ENCODE results near the gene INPP5A.
"Not testable (repeated sequence)": the region's sequence is repeated elsewhere in the genome, so short reads cannot be mapped to it uniquely, and the experiment has no call there.

The INPP5A gene

GRCh38 chr10:132811891-132812481 lies 274.4 kb downstream of the INPP5A start:
- DNase-seq: no peak

- DNase-seq: no peak
These were observed 274.9 kb downstream of the INPP5A start for GRCh38 chr10:132812520-132812919.

DNA sequence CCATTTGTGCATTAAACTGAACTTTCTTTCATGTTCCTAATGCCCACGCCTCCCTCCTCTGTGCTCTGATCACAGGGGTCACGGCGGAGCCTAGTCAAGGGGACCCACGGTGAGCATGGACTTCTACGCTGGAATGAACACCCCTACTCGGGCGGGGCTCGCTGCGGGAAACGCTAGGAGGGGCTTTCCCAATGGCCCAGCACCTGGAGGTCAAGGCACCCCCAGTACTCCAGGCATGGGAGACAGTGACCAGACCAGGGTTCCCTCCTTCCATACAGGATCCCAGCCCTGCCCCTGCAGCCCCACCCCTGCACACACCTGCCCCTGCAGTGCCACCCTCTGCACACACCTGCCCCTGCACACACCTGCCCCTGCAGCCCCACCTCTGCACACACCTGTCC lies 275.4 kb downstream of the INPP5A start:
- no peak for DNase-seq

DNA sequence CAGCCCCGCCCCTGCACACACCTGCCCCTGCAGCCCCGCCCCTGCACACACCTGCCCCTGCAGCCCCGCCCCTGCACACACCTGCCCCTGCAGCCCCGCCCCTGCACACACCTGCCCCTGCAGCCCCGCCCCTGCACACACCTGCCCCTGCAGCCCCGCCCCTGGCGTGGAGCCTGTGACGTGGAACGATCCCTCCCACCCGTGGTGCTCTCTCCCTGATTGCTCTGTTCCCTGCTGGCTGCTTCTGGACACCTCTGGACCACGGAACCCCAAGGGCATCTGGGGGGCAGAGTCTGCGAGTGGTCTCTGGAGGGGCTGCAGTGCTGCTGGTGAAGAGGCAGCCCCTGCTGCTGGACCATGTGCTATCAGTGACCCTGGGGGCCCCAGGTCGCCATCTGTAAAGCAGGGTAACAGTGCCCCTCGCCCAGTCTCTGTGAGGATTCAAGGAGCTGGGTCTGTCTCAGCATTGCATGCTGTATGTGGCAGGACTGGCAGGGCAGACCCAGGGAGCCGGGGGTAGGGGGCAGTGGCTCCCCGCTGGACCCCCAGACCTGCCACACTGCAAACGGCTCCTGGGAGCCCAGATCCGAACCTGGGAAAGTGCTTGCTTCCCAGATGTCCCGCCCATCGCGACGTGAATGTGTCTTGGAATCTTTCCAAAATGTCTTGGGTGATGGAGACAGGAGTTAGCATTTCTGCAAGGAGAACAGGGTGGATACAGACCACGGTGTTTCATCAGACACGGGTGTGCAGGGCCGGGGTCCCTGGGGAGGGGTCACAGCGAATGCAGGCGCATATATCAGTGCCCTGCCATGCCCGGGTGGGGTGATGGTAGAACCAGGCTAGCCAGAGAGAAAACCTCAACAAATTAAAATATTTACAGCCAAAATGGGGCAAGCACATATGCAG lies 276.2 kb downstream of the INPP5A start:
- DNase-seq: no peak

DNA sequence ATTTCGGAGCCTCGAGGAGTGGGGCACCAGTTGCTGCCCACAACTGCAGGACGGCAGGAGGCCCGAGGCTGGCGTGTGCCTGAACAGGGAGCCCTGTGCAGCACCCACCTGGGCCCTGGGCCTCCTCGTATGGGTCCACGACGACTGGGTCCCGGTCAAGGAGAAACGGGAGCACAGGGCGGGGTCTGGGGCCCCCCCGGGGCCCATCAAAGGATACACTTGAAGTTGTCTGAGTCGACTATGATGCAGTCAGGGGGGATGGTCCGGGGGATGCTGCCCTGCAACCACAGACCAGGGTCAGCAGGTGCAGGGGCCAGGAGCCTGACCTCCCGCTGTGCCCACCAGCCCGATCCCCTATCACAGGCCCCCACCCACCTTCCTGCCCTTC lies 276.9 kb downstream of the INPP5A start:
- no peak for DNase-seq

DNA sequence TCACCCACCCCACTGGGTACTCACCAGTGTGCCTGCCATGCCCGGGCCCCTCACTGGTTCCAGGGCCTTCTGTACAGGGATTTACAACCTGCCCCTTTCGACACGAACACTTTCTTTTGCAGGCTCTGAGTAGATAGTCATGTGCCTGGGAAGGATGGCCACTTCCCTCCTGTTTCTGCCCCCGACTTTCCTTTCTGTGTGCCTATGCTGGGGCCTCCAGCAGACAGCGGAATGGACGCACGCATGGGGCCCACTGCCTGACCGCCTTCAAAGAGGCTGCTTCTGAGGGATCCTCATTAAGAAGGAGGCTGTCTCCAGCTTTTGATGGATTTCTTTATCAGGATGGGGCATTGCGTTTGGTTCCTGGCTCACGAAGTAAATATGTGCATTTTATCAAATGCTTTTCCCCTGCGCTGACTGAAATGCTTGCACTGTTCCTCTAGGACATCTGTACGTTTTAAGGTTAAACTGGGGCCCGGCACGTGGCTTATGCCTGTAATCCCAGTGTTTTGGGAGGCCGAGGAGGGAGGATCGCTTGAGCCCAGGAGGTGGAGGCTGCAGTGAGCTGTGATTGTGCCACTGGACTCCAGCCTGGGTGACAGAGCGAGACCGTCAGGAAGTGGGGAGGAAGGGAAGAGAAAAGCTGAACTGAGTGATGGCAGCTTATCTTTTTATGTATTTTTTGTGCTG lies 277.7 kb downstream of the INPP5A start:
- DNase-seq: no peak

- no peak for DNase-seq
These were observed 279.1 kb downstream of the INPP5A start for GRCh38 chr10:132816718-132817117.

- no peak for DNase-seq
These were observed 280.2 kb downstream of the INPP5A start for GRCh38 chr10:132817701-132818211.

DNA sequence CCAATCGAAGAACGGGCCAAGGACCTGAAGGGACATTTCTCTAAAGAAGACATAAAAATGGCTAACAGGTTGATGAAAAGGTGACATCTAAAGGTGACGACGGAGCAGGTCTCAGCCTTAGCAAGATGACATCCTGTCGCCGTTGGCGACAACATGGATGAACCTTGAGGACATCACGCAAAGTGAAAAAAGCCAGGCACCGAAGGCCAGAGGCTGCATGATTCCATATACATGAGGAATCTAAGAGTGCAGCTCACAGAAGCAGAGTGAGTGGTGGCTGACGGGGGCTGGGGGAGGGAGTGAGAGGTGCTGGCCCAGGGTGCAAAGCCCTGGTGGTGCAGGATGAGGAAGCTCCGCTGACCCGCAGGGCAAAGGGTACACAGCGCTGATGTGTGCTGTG lies 282.5 kb downstream of the INPP5A start:
- DNase-seq: no peak

DNA sequence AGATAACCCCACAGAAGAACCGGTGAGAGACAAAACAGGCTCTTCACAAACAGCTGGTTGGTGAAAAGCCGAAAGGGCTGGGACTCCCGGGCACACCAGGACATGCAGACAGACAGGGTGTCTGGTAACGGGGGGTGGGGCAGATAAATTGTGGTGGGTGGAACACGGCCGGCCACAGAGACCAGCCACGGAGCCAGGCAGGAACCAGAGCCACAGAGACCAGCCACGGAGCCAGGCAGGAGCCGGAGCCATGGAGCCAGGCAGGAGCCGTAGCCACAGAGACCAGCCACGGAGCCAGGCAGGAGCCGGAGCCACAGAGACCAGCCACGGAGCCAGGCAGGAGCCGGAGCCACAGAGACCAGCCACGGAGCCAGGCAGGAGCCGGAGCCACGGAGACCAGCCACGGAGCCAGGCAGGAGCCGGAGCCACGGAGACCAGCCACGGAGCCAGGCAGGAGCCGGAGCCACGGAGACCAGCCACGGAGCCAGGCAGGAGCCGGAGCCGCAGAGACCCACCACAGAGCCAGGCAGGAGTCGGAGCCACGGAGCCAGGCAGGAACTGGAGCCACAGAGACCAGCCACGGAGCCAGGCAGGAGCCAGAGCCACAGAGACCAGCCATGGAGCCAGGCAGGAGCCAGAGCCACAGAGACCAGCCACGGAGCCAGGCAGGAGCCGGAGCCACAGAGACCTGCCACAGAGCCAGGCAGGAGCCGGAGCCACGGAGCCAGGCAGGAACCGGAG lies 288.4 kb downstream of the INPP5A start:
- not testable (repeated sequence) for DNase-seq

DNA sequence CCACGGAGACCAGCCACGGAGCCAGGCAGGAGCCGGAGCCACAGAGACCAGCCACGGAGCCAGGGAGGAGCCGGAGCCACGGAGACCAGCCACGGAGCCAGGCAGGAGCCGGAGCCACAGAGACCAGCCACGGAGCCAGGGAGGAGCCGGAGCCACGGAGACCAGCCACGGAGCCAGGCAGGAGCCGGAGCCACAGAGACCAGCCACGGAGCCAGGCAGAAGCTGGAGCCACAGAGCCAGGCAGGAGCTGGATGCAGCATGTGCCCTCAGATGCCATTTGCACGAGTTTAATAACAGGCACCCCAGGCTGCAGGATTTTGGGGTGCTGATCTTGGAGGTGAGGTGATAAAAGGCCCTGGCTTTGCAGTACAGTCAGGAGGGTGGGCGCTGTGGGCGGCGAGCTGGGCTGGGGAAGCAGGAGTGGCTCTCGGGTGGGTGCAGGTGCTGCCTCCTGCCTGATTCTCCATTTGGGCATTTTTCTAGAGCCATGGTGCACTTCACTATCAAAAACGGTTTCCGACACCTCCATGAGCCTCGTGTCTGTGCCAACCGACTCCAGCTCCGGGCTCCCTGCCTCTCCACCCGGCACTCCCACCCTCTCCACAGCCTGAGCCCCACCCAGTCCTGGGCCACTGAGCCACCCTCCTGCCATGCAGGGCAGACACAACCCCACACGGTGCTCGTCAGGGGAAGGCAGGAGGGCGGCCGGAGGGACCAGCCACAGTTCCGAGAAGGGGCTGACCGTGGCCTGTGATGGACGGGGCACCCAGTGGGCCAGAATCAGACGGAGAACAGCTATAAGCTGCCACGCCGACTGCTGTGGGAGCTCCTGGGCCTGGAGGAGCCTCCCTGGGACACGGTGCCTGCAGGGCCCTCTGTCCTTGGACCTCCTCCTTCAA lies 289.2 kb downstream of the INPP5A start:
- no peak for DNase-seq

GRCh38 chr10:132827423-132827789 lies 289.8 kb downstream of the INPP5A start:
- no peak for DNase-seq

GRCh38 chr10:132827861-132828539 lies 290.4 kb downstream of the INPP5A start:
- DNase-seq: no peak

DNA sequence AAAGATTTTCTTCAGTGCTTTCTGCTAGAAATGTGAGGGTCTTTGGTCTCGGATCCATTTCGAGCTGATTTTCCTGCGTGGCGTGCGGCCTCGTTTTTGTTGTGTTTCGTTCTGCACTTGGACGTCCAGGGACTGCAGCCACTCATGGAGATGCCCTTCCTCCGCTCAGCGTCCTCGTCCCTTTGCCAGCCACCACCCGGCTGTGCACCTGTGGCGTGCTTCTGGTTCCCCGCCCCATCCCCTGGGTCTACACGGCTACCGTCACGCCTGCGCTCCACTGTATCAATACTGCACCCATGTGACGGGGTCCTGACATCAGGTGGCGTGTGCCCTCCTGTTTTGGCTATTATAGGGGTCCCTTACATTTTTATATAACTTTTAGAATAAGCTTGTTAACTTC lies 291.1 kb downstream of the INPP5A start:
- no peak for DNase-seq

DNA sequence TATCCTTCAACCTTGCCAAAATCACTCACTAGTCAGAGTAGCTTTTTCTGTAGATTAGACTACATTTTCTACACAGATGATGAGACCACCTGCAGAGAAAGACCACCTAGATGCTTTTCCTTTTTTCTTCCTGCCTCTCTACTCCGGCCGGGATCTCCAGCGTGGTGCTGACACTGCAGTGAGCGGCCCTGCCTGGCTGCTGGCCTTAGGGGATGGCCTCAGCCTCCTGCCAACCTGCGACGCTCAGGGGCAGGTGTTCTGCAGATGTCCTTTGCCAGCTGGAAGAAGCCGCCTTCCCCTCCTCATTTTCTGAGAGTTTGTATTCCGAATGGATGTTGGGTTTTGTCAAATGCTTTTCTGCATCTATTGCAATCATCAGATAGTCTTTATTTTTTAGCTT lies 291.8 kb downstream of the INPP5A start:
- no peak for DNase-seq

- DNase-seq: no peak
These were observed 294.8 kb downstream of the INPP5A start for GRCh38 chr10:132832186-132832969.
